Activated T-cell treated with anti-CD3 and anti-CD28 coated beads, Interleukin-2, amount 50 U/mL, for 72 hours (primary cell): ENCODE results near the gene TAS2R20. TPM values are rescaled to one million over a fixed set of nuclear protein-coding genes. Genes with fewer than 3 reads are reported as not detected.

Experiments used
- ATAC-seq, 2 donors: fragments of 150-1000 bp; cut with Tn5 transposase; replicated peaks in 1 of 2; 2 replicates each; pipeline ENCODE4 v1.10.0; 2021; ENCODE audit warnings: moderate library complexity in 2 of 2, mild to moderate bottlenecking in 1 of 2
- DNase-seq, 2 donors: peaks; one replicate each; pipeline ENCODE4 v3.0.0; 2021 to 2022; ENCODE audit warnings: mixed read lengths in 1 of 2
- H3K27ac Mint-ChIP-seq: one replicate; pipeline ENCODE4 v1.8.0; 2022; ENCODE audit warnings: mild to moderate bottlenecking, moderate library complexity, mixed read lengths
- H3K27me3 Mint-ChIP-seq: one replicate; pipeline ENCODE4 v1.8.0; 2022; ENCODE audit warnings: low read depth, mixed read lengths
- H3K36me3 Mint-ChIP-seq, 2 donors: one replicate each; pipeline ENCODE4 v1.8.0; 2022; ENCODE audit warnings: mixed read lengths in 2 of 2, mild to moderate bottlenecking in 1 of 2; ENCODE audit not compliant: insufficient read depth in 2 of 2
- H3K4me1 Mint-ChIP-seq: one replicate; pipeline ENCODE4 v1.8.0; 2022; ENCODE audit warnings: low read depth, mixed read lengths
- H3K4me3 Mint-ChIP-seq, 2 donors: one replicate each; pipeline ENCODE4 v1.8.0; 2022; ENCODE audit warnings: mild to moderate bottlenecking in 2 of 2, mixed read lengths in 2 of 2, moderate library complexity in 2 of 2
- H3K9me3 Mint-ChIP-seq, 2 donors: one replicate each; pipeline ENCODE4 v1.8.0; 2022; ENCODE audit warnings: mixed read lengths in 2 of 2
- total RNA-seq, 2 donors: library from RNA; stranded (reverse); gene quantifications; one replicate each; pipeline ENCODE4 v1.2.3, GENCODE V29; 2022

The TAS2R20 gene
- total RNA-seq, 2 donors from 2014 or later: 1.3 to 2.1 TPM

DNA sequence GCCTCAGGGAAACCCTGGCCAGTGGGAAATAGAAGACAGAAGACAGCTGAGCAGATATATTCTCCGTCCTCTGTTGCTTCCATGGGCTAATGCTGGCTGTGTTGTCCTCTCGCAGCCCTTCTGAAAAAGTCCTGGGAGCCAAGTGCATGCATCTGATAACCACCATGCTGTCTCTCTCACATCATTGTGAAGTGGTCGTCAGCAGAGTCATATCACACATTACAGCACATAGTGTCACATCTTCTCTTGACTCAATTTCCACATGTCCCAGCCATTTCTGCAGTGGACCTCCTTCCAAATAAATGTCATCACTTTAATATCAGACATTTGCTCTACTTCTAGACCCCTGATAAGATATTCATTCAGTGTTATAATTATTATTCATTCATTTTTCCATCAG lies 3.8 kb downstream of the TAS2R20 start:
- ATAC-seq: no peak
- H3K4me3 Mint-ChIP-seq: no peak overlapping the region
- peaks cover 0 to 8% of the 10 kb centered on the region in 2 donors for H3K9me3 Mint-ChIP-seq
- no peaks in the 10 kb centered on the region for H3K27me3 Mint-ChIP-seq
- H3K4me1 Mint-ChIP-seq: peaks cover under 1% of the 10 kb centered on the region
- DNase-seq: no peak
- peaks cover 7 to 15% of the 10 kb centered on the region in 2 donors for H3K36me3 Mint-ChIP-seq
- no peak overlapping the region for H3K27ac Mint-ChIP-seq

DNA sequence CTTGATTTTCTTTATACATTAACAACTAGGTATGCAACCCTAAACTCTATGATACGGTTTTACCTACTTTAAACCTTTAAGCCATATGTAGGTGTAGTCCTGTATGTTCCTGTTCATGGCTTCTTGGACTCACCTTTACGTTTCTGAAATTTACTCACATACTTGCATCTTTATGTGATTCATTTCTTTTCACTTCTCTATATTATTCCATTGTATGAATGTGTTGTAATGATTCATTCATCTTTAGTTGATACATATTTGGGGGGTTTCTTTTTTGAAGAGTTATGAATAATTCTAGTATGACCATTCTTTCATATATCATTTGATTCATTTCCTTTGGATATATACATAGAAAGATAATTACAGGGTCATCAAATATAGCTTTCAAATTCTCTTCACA lies 9.0 kb downstream of the TAS2R20 start:
- peaks cover 0 to 8% of the 10 kb centered on the region in 2 donors for H3K9me3 Mint-ChIP-seq
- no peak overlapping the region for H3K4me3 Mint-ChIP-seq
- ATAC-seq (peak; percentile 81 to 92), DNase-seq (no peak)
- H3K4me1 Mint-ChIP-seq: peaks cover 24% of the 10 kb centered on the region
- H3K27ac Mint-ChIP-seq: no peak overlapping the region
- peaks cover 7 to 13% of the 10 kb centered on the region in 2 donors for H3K36me3 Mint-ChIP-seq
- peaks cover 5% of the 10 kb centered on the region for H3K27me3 Mint-ChIP-seq

DNA sequence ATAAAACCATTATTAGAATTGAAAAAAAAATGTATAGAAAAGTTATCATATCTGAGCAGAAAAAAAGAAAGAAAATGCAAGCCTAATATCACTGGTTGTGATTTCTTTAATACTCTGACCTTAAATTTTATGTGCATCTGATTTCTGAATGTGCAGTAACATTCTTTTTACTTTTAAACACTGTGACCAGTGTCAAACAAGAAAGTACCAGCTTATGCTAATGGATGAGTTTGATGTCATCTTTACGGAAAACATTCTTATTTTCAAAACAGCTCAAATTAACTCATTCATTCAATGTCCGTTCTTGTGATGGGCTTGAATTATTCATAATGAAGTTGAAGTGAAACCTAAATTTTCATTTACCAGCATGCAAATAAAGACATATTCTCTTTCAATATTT lies 11.3 kb downstream of the TAS2R20 start, which contains the start of gene TAS2R50:
Gene TAS2R50 (minus strand): TSS at position 101 of the 400 bp plus-strand sequence. CDS start 52 bp downstream, at position 49.
- Mint-ChIP-seq H3K4me1 (peaks cover 40% of the 10 kb centered on the region), H3K4me3 (no peak within 1 kb of the TSS), H3K27ac (no peak within 1 kb of the TSS), H3K36me3 (peaks cover 7 to 16% of the 10 kb centered on the region in 2 donors), H3K9me3 (peaks cover 0 to 8% of the 10 kb centered on the region in 2 donors), H3K27me3 (peaks cover 13% of the 10 kb centered on the region)
- DNase-seq (no peak), ATAC-seq (no peak)

DNA sequence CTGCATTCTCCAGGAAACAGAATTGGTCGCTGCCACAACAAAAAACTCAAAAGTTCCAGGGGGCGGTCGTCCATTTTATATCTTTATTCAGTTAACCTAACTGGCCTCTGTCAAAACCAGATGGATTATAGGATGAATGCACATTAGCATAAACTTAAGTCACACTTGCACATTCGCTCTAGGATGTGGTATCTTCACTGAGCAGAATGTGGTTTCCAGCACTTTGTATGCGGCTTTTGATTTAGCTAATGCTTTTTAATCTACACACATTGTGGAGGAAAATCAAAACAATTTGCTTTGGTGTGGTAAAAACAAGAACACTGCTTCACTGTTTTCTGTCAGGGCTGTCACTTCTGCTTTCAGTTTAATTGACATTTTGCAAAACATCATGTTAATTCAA lies 15.9 kb downstream of the TAS2R20 start:
- H3K4me1 Mint-ChIP-seq: peaks cover 32% of the 10 kb centered on the region
- peaks cover 37% of the 10 kb centered on the region for H3K27me3 Mint-ChIP-seq
- peak; percentile 48 to 51 for DNase-seq

DNA sequence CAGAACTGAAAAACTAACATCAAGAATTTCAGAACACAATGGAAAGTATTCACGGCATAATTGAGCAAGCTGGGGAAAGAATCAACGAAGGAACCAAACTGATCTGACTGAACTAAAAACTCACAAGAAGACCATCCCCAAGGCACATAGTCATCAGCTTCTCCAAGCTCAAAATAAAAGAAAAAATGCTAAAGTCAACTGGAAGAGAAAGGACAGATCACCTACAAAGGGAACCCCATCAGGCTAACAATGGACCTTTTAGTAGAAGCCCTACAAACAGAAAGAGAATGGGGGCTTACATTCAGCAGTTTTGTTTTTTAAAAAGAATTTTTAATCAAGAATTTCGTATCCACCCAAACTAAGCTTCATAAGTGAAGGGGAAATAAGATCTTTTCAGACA lies 23.1 kb downstream of the TAS2R20 start:
- H3K4me3 Mint-ChIP-seq: no peak overlapping the region

More for the DNA sequence above, 15.9 kb downstream of the TAS2R20 start:
- peaks cover 0 to 4% of the 10 kb centered on the region in 2 donors for H3K36me3 Mint-ChIP-seq
- no peaks in the 10 kb centered on the region for H3K9me3 Mint-ChIP-seq
- peak; percentile 97 for ATAC-seq
- H3K27ac Mint-ChIP-seq: no peak overlapping the region
- H3K4me3 Mint-ChIP-seq: peak overlapping the region in 1 of 2 donors; percentile 10

DNA sequence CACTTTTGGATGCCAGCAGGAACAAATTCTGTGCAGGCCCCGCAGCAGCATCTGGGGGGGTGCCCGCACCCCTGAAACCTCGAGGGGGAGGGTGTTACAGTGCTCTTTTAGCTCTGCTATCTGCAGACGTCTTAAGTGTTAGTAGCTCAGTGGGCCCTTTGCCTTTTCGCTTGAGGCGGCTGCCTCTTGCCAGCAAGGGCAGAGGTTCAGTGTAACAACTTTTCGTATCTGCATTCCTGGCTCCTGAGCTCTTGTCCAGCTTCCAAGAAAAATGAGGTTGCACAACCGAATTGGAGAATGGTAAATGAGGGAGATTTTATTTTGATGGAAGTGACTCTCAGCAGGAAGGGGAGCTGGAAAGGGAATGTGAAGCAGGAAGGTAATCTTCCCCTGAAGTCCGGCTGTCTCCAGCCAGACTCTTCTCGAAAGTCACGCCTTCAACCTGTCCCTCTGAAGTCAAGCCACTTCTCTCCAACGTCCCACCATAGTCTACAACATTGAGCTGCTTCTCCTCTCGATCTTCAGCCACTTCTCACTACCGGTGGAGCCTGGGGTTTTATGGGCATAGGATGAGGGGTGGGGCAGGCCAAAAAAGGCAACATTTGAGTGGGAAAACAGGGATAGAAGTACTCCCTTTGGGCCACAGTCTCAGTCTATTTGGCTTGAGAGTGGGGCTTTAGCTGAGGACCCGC lies 29.2 kb downstream of the TAS2R20 start:
- no peaks in the 10 kb centered on the region for H3K9me3 Mint-ChIP-seq
- DNase-seq: no peak

More for the DNA sequence above, 23.1 kb downstream of the TAS2R20 start:
- no peaks in the 10 kb centered on the region for H3K9me3 Mint-ChIP-seq
- no peak for DNase-seq
- no peak overlapping the region for H3K27ac Mint-ChIP-seq
- H3K36me3 Mint-ChIP-seq: no peaks in the 10 kb centered on the region
- ATAC-seq: no peak
- H3K27me3 Mint-ChIP-seq: peaks cover 27% of the 10 kb centered on the region
- no peaks in the 10 kb centered on the region for H3K4me1 Mint-ChIP-seq

DNA sequence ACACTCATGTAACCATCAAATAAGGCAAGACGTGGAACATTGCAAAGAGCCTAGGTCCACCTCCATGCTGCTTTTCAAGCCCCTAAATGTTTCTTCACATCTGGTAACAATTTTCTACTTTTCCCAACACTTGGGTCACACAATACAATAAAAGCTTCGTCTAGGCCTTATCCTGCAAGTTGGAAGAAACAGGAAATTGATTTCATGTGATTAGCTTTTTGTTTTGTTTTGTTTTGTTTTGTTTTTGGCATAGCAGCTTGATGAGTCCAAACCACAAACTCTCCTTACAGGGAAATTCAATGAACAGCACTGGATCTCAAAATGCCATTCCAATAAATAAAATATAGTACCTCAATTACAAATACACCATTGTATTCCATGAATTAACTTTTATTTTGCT lies 30.7 kb downstream of the TAS2R20 start:
- Mint-ChIP-seq H3K36me3 (peaks cover 0 to 2% of the 10 kb centered on the region in 2 donors), H3K27me3 (no peaks in the 10 kb centered on the region), H3K9me3 (no peaks in the 10 kb centered on the region), H3K27ac (no peak overlapping the region), H3K4me1 (no peaks in the 10 kb centered on the region), H3K4me3 (no peak overlapping the region)
- ATAC-seq (no peak), DNase-seq (no peak)

More for the DNA sequence above, 29.2 kb downstream of the TAS2R20 start:
- H3K4me1 Mint-ChIP-seq: no peaks in the 10 kb centered on the region
- no peak overlapping the region for H3K4me3 Mint-ChIP-seq
- H3K36me3 Mint-ChIP-seq: peaks cover 0 to 2% of the 10 kb centered on the region in 2 donors
- H3K27ac Mint-ChIP-seq: no peak overlapping the region
- H3K27me3 Mint-ChIP-seq: no peaks in the 10 kb centered on the region
- no peak for ATAC-seq

DNA sequence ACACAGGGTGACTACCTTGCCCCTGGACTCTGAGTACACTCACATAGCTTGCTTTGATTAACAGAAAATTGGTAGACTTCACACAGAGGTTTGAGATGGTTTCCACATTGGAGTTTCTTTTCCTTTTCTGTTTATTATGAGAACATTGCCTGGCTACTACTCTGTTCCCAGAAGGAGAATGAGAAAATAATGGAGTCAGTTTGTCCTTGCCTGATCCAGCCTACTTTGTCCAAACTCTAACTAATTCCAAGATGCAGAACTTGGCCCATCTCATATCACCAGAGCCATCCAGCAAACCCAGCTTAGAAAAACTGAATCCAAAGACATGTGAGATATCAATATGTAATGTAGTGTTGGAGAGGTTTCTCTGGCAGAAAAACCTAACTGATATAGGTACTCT lies 31.8 kb downstream of the TAS2R20 start:
- Mint-ChIP-seq H3K27ac (no peak overlapping the region), H3K4me1 (no peaks in the 10 kb centered on the region), H3K9me3 (no peaks in the 10 kb centered on the region), H3K4me3 (no peak overlapping the region), H3K36me3 (peaks cover 0 to 2% of the 10 kb centered on the region in 2 donors), H3K27me3 (no peaks in the 10 kb centered on the region)
- no peak for DNase-seq
- no peak for ATAC-seq

DNA sequence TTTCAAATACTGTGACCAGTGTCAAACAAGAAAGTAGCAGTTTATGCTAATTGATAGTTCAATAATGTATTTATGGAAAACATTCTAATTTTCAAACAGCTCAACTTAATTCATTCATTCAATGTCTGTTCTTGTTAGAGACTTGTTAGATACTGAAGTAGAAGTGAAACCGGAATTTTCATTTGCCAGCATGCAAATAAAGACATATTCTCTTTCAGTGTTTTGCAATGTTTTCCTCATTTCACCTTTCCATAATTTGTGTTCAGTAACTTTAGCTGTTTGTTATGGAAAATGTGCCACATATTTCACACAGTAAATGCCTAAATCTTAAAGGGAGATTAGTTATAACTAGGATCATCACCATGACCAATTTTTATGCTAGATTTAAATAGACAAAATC lies 32.6 kb downstream of the TAS2R20 start:
- Mint-ChIP-seq H3K27ac (no peak overlapping the region), H3K9me3 (no peaks in the 10 kb centered on the region)
- no peak for DNase-seq

DNA sequence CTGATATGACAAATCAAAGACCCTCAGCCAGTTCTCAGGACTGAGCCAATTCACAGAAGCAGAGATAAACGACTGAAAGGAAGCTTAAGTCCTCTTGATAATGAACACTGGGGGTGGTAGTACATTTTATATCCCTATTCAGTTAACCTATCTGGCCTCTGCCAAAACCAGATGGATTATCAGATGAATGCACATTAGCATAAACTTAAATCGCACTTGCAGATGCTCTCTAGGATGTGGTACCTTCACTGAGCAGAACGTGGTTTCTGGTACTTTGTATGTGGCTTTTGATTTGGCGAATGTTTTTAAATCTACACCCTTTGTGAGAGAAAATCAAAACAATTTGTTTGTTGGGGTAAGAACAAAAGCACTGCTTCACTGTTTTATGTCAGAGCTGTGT lies 37.9 kb downstream of the TAS2R20 start:
- Mint-ChIP-seq H3K4me1 (peaks cover 13% of the 10 kb centered on the region), H3K27me3 (no peaks in the 10 kb centered on the region), H3K27ac (no peak overlapping the region), H3K36me3 (peaks cover 2 to 7% of the 10 kb centered on the region in 2 donors), H3K9me3 (peaks cover under 1 to 5% of the 10 kb centered on the region in 2 donors), H3K4me3 (no peak overlapping the region)
- ATAC-seq (no peak), DNase-seq (no peak)

More for the DNA sequence above, 32.6 kb downstream of the TAS2R20 start:
- Mint-ChIP-seq H3K36me3 (peaks cover 0 to 2% of the 10 kb centered on the region in 2 donors), H3K4me3 (no peak overlapping the region), H3K4me1 (peaks cover 5% of the 10 kb centered on the region), H3K27me3 (no peaks in the 10 kb centered on the region)
- ATAC-seq: no peak

DNA sequence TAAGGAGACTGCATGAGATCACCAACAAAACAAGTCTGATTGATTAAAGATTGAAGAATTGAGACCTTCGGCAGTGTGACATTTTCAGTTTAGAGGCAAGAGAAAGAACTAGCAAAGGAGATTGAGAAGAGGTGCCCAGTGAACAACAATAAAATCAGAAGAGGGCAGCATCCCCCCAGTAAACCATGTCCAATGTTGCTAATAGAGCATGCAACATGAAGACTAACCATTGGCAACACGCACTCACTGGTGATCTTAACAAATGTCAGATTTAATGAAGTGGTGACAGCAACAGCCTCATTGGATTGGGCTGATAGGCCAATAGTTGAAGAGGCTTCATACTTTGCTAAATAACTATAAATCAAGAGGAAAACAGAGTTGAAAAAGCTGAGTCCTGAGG lies 38.3 kb downstream of the TAS2R20 start:
- no peak for ATAC-seq
- no peak for DNase-seq
- Mint-ChIP-seq H3K9me3 (peaks cover 4 to 5% of the 10 kb centered on the region in 2 donors), H3K27ac (no peak overlapping the region), H3K27me3 (no peaks in the 10 kb centered on the region), H3K4me1 (peaks cover 13% of the 10 kb centered on the region), H3K36me3 (peaks cover 5 to 7% of the 10 kb centered on the region in 2 donors), H3K4me3 (no peak overlapping the region)

DNA sequence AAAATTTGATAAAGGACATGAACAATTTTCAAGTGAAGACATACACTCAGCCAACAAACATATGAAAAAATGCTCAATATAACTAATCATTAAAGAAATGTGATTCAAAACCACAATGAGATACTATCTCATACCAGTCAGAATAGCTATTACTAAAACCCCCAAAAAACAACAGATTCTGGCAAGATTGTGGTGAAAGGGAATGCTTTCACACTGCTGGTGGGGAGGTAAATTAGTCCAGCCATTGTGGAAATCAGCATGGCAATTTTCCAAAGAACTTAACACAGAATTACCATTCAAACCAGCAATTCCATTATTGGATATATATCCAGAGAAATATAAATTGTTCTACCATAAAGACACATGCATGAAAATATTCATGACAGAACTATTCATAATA lies 40.4 kb downstream of the TAS2R20 start:
- Mint-ChIP-seq H3K27me3 (no peaks in the 10 kb centered on the region), H3K9me3 (peaks cover 5 to 7% of the 10 kb centered on the region in 2 donors), H3K4me1 (peaks cover 13% of the 10 kb centered on the region), H3K36me3 (peaks cover 9 to 10% of the 10 kb centered on the region in 2 donors), H3K27ac (no peak overlapping the region), H3K4me3 (no peak overlapping the region)
- ATAC-seq (no peak), DNase-seq (no peak)

DNA sequence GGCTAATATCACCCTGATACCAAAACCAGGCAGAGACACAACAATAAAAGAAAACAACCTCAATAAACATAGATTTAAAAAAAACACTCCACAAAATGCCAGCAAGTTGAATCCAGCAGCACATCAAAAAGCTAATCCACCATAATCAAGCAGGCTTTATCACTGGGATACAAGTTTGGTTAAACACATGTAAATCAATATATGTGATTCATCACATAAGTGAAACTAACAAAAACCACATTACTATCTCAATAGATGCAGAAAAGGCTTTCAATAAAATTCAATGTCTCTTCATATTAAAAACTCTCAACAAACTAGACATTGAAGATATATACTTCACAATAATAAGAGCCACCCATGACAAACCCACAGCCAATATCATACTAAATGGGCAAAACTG lies 42.0 kb downstream of the TAS2R20 start:
- DNase-seq (no peak), ATAC-seq (no peak)
- H3K4me1 Mint-ChIP-seq: peaks cover 11% of the 10 kb centered on the region
- no peaks in the 10 kb centered on the region for H3K27me3 Mint-ChIP-seq
- H3K4me3 Mint-ChIP-seq: no peak overlapping the region
- peaks cover 9 to 10% of the 10 kb centered on the region in 2 donors for H3K36me3 Mint-ChIP-seq
- no peak overlapping the region for H3K27ac Mint-ChIP-seq
- peaks cover 5 to 7% of the 10 kb centered on the region in 2 donors for H3K9me3 Mint-ChIP-seq

DNA sequence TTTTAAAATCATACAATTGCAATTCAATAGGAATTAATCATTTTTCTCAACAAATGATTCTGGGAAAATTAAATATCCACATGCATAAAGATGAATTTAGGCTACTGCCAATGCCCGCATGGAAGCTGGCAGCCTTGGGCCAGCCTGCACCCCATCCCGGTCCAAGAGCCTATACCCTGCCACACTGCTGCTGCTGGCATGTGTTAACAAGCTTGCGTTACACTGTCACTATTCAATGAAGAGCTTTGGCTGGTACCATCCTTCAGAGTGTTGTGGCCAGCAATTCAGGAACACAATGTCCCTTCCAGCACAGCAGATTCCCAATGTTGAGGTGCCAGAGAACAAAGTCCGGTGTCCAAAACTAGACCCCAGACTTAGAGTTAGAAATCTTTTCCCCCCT lies 45.5 kb downstream of the TAS2R20 start:
- ATAC-seq: no peak
- Mint-ChIP-seq H3K27ac (no peak overlapping the region), H3K4me1 (peaks cover 8% of the 10 kb centered on the region), H3K36me3 (peaks cover 13 to 15% of the 10 kb centered on the region in 2 donors), H3K4me3 (no peak overlapping the region), H3K27me3 (no peaks in the 10 kb centered on the region), H3K9me3 (peaks cover 12 to 15% of the 10 kb centered on the region in 2 donors)
- no peak for DNase-seq
